ENCODE measurements around the gene ALOXE3.
"Not testable (repeated sequence)": the region's sequence is repeated elsewhere in the genome, so short reads cannot be mapped to it uniquely, and the experiment has no call there.

The ALOXE3 gene

GRCh38 chr17:8066841-8067775 lies 51.2 kb downstream of the ALOXE3 start:
- no peak for DNase-seq

- DNase-seq, result no peak
Observed at GRCh38 chr17:8064561-8065019, 53.7 kb downstream of the ALOXE3 start.

GRCh38 chr17:8063761-8064534 lies 54.4 kb downstream of the ALOXE3 start:
- DNase-seq, result no peak

- no peak for DNase-seq
Observed at GRCh38 chr17:8062807-8063483, 55.4 kb downstream of the ALOXE3 start.

GRCh38 chr17:8062435-8062806 lies 55.9 kb downstream of the ALOXE3 start:
- no peak for DNase-seq

- DNase-seq, result not testable (repeated sequence)
Observed at GRCh38 chr17:8061851-8062250, 56.5 kb downstream of the ALOXE3 start.

GRCh38 chr17:8060274-8060673 lies 58.0 kb downstream of the ALOXE3 start:
- peak; percentile 68 for DNase-seq

GRCh38 chr17:8059131-8059530 lies 59.2 kb downstream of the ALOXE3 start:
- no peak for DNase-seq

- DNase-seq, result peak; percentile 49
Observed at GRCh38 chr17:8057691-8058114, 60.6 kb downstream of the ALOXE3 start.

- DNase-seq, result no peak
Observed at GRCh38 chr17:8056976-8057625, 61.2 kb downstream of the ALOXE3 start.

- DNase-seq, result peak; percentile 58
Observed at GRCh38 chr17:8056232-8056975, 61.9 kb downstream of the ALOXE3 start.

- DNase-seq, result no peak
Observed at GRCh38 chr17:8055851-8056231, 62.5 kb downstream of the ALOXE3 start.

- DNase-seq, result no peak
Observed at GRCh38 chr17:8053600-8053999, 64.7 kb downstream of the ALOXE3 start.

GRCh38 chr17:8052256-8053252 lies 65.8 kb downstream of the ALOXE3 start:
- DNase-seq, result no peak

GRCh38 chr17:8051831-8052230 lies 66.5 kb downstream of the ALOXE3 start:
- no peak for DNase-seq

- no peak for DNase-seq
Observed at GRCh38 chr17:8048736-8049135, 69.6 kb downstream of the ALOXE3 start.

- no peak for DNase-seq
Observed at GRCh38 chr17:8048236-8048635, 70.1 kb downstream of the ALOXE3 start.

- no peak for DNase-seq
Observed at GRCh38 chr17:8047769-8048110, 70.6 kb downstream of the ALOXE3 start.

GRCh38 chr17:8046929-8047768 lies 71.2 kb downstream of the ALOXE3 start:
- DNase-seq, result no peak

Measured in stimulated activated CD8-positive, alpha-beta memory T cell treated with anti-CD3 and anti-CD28 coated beads, Interleukin-4, amount 100 ng/mL, for 48 hours (primary cell).